AG04449 (cell line): Measurements from ENCODE around the gene TECRL.

Source experiments
- CTCF ChIA-PET: fragments of 350-600 bp; formaldehyde crosslinking; extraction: SDS; loops from one replicate; lab custom pipeline; 2021; ENCODE audit warnings: antibody characterized with exemption; lab: Yijun Ruan, JAX
- POLR2A ChIA-PET: fragments of 400-600, 350-600 bp; formaldehyde crosslinking; extraction: SDS; loops from one replicate; lab custom pipeline; 2020; ENCODE audit warnings: antibody characterized with exemption, inconsistent platforms; lab: Yijun Ruan, JAX
- DNase-seq: peaks from one replicate; pipeline ENCODE4 v3.0.0-alpha.2; 2010; ENCODE audit warnings: low read depth, low spot score
- H3K4me3 ChIP-seq: 2 replicates; pipeline ENCODE4 v1.5.1; 2011; ENCODE audit warnings: low read depth, mild to moderate bottlenecking, control low read depth, low read length
- TF ChIP-seq, protein P1 (sequence below): IDR thresholded peaks from one replicate; pipeline ENCODE4 v1.5.1; 2011; ENCODE audit warnings: mild to moderate bottlenecking, moderate library complexity, low read length, control low read depth, inconsistent platforms; ENCODE audit not compliant: insufficient read depth; ENCODE audit errors: missing control alignments

TECRL gene

GRCh38 chr4:64368741-64369140 is 40.5 kb downstream of the TECRL start:
- no peak overlapping the region for H3K4me3 ChIP-seq
- CTCF ChIA-PET = no interaction called here
- POLR2A ChIA-PET = no interaction called here
- TF ChIP-seq, protein P1, sequence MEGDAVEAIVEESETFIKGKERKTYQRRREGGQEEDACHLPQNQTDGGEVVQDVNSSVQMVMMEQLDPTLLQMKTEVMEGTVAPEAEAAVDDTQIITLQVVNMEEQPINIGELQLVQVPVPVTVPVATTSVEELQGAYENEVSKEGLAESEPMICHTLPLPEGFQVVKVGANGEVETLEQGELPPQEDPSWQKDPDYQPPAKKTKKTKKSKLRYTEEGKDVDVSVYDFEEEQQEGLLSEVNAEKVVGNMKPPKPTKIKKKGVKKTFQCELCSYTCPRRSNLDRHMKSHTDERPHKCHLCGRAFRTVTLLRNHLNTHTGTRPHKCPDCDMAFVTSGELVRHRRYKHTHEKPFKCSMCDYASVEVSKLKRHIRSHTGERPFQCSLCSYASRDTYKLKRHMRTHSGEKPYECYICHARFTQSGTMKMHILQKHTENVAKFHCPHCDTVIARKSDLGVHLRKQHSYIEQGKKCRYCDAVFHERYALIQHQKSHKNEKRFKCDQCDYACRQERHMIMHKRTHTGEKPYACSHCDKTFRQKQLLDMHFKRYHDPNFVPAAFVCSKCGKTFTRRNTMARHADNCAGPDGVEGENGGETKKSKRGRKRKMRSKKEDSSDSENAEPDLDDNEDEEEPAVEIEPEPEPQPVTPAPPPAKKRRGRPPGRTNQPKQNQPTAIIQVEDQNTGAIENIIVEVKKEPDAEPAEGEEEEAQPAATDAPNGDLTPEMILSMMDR = no peak
- DNase-seq = no peak

GRCh38 chr4:64361399-64361740 is 47.9 kb downstream of the TECRL start:
- ChIA-PET POLR2A (no interaction called here), CTCF (no interaction called here)
- H3K4me3 ChIP-seq = no peak overlapping the region
- no peak for DNase-seq
- TF ChIP-seq, protein P1 = no peak

DNA sequence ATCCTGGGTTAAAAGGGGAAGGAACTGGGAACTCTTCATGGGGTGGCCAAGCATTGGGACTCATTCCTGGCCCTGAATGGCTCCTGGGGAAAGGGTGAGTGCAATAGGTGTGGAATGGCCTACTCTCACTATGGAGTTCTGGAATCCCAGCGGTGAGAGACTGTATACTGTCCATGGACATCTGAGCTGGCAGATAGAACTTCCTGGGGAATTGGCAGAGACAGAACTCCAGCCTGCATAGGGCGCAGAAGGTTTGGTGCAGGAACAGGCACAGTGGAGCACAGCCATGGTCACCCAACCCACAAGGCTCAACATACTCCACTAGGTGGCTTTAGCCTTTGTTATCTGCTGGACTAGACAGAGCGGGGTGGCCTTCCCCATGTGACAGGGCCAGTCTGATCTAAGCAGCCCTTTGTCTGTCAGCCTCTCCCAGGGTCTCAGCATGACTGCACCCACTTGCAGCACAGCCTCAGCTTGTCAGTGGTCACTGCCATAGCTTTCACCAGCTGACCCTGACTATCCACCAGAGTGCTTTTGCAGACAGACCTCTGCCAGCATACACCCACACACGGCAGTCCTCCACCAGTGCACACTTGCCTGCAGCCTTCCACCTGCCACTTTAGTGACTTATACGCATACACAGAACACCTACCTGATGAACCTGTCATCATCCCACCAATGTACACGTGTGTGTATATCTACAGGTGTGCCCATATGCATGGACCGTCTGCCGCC is 48.4 kb downstream of the TECRL start:
- no peak overlapping the region for H3K4me3 ChIP-seq
- ChIA-PET CTCF (no interaction called here), POLR2A (no interaction called here)
- no peak for DNase-seq
- TF ChIP-seq, protein P1 = no peak

DNA sequence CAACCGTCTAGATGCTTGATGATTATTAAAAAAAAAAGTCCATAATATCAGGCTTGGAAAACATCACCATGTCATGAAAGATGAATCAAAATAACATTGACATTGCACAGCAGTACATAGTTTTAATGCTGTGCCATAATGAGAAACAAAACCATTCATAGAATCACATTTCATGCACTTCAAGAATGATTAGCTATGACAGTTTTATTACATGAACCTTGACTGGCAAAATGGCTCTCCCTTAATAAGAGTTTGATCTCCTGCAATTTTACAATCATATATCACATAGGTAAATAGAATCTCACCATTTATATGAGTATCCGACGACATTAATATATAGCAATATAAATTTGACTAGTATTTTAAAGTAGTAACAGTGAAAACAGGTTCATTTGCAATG is 49.8 kb downstream of the TECRL start:
- CTCF ChIA-PET = no interaction called here
- TF ChIP-seq, protein P1 = no peak
- H3K4me3 ChIP-seq = no peak overlapping the region
- POLR2A ChIA-PET = no interaction called here
- no peak for DNase-seq

DNA sequence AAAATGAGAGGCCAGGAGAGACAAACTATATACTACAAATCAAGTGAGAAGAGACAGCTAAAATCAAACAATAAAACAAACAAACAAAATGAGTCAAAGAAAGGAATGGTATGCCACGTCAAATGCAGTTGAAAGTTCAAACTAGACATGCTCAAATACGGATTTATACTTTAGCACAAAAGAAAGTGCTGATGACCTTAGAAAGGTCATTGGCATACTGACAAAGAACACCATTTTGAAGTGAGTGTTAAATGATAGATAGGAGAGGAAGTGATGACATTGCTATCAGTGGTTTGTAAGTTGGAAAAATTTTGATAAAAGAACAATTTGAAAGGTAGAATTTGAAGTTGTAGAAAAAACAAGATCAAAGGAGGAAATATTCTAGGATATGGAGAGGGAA is 55.3 kb downstream of the TECRL start:
- POLR2A ChIA-PET = no interaction called here
- no peak overlapping the region for H3K4me3 ChIP-seq
- TF ChIP-seq, protein P1 = no peak
- no peak for DNase-seq
- CTCF ChIA-PET = no interaction called here

- no peak overlapping the region for H3K4me3 ChIP-seq
- POLR2A ChIA-PET = no interaction called here
- TF ChIP-seq, protein P1 = no peak
- no peak for DNase-seq
- CTCF ChIA-PET = no interaction called here
Observed at GRCh38 chr4:64341711-64342110, 67.5 kb downstream of the TECRL start.
